Measurements from ENCODE around the gene MARCHF9. TPM values are rescaled to one million over a fixed set of nuclear protein-coding genes. Genes with fewer than 3 reads are reported as not detected.
A peak's percentile ranks its signal among the peaks of the same experiment; 100 is the strongest.

The MARCHF9 gene
- total RNA-seq, 1 donor from 2014 or later = 4.7 TPM

DNA sequence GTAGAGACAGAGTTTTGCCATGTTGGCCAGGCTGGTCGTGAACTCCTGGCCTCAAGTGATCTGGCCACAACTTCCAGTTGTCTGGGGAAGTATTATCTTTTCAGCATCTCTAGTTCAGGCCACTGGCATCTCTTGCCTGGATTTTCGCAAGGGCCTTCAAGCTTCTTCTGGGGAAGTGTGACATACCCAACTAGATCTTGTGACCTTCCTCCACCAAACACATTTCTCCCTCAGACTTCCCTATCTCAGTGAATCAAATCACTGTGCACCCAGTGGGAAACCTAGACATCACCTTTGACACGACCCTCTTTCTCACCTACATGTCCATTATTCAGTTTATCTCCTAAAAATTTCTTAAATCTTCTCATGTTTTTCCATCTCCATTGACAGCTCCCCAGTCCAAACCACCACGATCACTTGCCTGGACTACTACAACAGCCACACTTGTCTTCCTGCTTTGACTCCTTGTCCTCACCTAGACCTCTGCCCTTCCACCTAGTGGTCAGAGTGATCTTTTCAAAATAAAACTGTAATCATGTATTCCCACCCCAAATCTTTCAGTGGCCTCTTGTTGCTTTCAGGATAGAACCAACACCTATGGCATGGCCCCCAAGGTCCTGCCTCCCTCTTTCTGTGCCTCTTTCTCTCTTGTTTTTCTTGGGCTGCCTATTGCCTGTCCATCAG, 20.8 kb downstream of the MARCHF9 start:
- no peak for DNase-seq (ENCODE audit: low read depth)
- TF ChIP-seq, protein P1, sequence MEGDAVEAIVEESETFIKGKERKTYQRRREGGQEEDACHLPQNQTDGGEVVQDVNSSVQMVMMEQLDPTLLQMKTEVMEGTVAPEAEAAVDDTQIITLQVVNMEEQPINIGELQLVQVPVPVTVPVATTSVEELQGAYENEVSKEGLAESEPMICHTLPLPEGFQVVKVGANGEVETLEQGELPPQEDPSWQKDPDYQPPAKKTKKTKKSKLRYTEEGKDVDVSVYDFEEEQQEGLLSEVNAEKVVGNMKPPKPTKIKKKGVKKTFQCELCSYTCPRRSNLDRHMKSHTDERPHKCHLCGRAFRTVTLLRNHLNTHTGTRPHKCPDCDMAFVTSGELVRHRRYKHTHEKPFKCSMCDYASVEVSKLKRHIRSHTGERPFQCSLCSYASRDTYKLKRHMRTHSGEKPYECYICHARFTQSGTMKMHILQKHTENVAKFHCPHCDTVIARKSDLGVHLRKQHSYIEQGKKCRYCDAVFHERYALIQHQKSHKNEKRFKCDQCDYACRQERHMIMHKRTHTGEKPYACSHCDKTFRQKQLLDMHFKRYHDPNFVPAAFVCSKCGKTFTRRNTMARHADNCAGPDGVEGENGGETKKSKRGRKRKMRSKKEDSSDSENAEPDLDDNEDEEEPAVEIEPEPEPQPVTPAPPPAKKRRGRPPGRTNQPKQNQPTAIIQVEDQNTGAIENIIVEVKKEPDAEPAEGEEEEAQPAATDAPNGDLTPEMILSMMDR (conservative IDR thresholded peaks at IDR 0.05; ENCODE audit: low read depth, low read length) = peak; percentile 19
- no peak overlapping the region for H3K4me3 ChIP-seq (ENCODE audit: low read depth, low read length)

DNA sequence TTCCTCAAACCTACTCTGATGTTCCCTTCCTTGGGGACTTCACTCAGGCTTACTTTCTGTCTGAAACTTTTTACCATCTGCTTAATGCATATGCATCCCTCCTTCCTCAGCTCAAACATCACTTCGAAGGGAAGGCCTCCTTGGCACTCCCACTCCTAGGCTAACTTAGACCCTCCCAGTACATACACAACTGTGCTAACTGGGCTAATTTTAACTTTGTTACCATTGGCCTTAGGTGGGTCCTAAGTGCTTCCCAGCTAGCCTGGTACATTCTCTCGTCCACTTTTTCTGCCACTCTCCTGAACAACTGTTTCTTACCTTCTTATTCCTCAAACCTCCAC, 21.3 kb downstream of the MARCHF9 start:
- no peak overlapping the region for H3K4me3 ChIP-seq (ENCODE audit: low read depth, low read length)
- TF ChIP-seq, protein P1 (conservative IDR thresholded peaks at IDR 0.05; ENCODE audit: low read depth, low read length) = no peak
- DNase-seq (ENCODE audit: low read depth) = no peak

DNA sequence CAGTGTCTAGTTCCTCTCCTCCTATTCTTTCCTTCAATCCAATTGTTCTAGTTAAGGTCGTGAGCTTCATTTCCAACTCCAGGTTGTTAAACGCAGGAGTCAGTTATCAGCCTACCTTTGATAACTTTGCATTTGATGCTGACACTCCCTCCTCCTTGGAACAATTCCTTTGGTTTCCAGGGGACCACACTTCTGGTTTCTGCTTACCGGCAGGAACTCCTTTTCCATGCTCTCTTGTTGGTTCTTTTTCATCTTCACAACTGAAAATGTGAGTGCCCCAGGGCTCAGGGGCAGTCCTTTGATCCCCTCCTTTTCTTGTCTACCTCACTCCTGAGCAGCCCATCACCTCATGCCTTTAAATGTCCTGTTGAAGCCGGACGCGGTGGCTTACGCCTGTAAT, 22.5 kb downstream of the MARCHF9 start:
- H3K4me3 ChIP-seq (ENCODE audit: low read depth, low read length) = no peak overlapping the region
- DNase-seq (ENCODE audit: low read depth) = no peak
- TF ChIP-seq, protein P1 (conservative IDR thresholded peaks at IDR 0.05; ENCODE audit: low read depth, low read length) = no peak

DNA sequence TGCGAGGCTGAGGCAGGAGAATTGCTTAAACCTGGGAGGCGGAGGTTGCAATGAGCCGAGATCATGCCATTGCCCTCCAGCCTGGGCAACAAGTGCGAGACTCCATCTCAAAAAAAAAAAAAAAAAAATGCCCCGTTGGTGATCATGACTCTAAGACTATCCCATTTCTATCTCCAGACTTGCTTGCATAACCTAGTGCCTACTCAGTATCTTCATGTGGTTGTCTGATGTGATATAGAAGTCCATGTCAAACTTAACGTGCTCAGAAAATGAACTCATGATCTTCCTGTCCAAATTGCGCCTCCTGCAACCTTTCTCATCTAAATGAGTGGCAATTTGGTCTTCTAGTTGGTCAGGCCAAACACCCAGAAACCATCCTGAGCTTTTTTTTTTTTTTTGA, 23.0 kb downstream of the MARCHF9 start:
- no peak for DNase-seq (ENCODE audit: low read depth)
- TF ChIP-seq, protein P1 (conservative IDR thresholded peaks at IDR 0.05; ENCODE audit: low read depth, low read length) = no peak
- no peak overlapping the region for H3K4me3 ChIP-seq (ENCODE audit: low read depth, low read length)

DNA sequence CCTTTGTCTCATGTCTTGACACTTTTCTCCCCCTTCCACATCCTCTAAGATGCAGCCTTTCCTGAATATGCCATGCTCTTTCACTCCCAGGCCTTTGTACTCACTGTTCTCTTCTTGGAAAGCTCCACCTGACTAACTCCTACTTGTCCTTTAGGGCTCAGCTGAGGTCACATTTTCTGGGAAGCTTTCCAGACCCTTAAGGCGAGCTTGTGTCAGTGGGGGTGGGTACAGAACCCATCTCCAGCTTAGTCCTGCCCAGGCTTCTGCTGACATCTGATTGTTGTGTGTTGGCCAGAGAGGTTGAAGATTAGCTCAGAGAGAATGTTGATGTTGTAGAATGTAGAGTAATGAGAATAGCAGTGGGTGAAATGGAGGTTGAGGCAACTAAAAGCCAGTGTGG, 24.8 kb downstream of the MARCHF9 start:
- TF ChIP-seq, protein P1 (conservative IDR thresholded peaks at IDR 0.05; ENCODE audit: low read depth, low read length) = no peak
- no peak overlapping the region for H3K4me3 ChIP-seq (ENCODE audit: low read depth, low read length)
- peak; percentile 67 for DNase-seq (ENCODE audit: low read depth)

DNA sequence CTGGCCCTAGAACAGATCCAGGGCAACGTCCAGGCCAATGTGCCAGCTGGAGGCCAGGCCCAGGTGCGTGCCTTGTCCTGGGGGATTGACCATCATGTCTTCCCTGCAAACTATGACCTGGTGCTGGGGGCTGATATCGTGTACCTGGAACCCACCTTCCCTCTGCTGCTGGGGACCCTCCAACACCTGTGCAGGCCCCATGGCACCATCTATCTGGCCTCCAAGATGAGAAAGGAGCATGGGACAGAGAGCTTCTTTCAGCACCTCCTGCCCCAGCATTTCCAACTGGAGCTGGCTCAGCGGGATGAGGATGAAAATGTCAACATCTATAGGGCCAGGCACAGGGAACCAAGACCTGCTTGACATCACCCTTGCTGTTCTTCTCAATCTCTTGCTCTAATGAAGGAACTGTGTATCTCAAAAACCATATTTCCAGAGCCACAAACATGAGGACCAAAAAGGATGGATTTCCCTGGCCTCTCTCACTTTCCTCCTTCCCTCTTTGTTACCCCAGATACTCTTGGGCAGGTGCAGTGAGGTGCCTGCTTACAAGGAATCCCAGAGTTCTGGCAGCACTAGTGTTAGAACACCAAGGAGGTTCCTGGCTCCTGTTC, 25.5 kb downstream of the MARCHF9 start:
- TF ChIP-seq, protein P1 (conservative IDR thresholded peaks at IDR 0.05; ENCODE audit: low read depth, low read length) = no peak
- DNase-seq (ENCODE audit: low read depth) = no peak
- no peak overlapping the region for H3K4me3 ChIP-seq (ENCODE audit: low read depth, low read length)

DNA sequence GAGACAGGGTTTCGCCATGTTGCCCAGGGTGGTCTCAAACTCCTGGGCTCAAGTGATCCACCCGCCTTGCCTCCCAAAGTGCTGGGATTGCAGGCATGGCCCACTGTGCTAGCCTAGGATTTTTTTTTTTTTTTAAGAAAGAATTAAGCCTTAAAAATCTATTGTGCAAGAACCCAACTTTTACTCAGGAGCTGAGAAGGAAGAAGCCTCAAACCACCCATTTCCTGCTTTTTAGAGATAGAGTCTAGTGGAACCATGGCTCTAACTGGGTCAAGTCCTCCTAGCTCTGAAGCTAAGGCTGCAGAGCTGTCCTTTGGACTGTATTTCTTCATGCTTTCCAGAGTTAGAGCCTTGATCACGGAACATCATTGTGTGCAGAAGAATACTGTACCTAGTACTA, 26.3 kb downstream of the MARCHF9 start:
- no peak overlapping the region for H3K4me3 ChIP-seq (ENCODE audit: low read depth, low read length)
- no peak for DNase-seq (ENCODE audit: low read depth)
- TF ChIP-seq, protein P1 (conservative IDR thresholded peaks at IDR 0.05; ENCODE audit: low read depth, low read length) = no peak
